ENCODE results near the gene SPRR4. TPM values are rescaled to one million over a fixed set of nuclear protein-coding genes. Genes with fewer than 3 reads are reported as not detected.

The SPRR4 gene
- total RNA-seq, 1 experiment from 2014 or later, result not detected

DNA sequence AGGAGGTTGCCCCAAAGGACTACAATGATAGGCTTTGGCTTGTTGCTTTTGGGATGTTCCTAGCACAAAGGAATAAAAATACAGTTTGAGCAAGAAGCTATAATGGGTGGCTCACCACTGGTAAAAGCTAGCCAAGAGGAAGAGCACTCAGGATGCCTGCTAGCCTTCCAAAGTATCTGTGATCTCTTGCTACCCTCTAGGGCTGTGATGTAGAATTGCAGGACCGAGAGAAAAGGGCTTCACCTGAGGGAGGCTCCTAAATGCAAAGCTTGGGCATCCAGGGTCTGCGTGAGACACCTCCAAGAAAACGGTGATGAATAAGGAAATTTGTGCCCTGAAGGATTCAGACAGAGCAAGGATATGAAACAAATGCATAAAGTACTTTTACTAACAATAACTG, 44.4 kb upstream of the SPRR4 start:
- no peaks in the 10 kb centered on the region for H3K9me3 ChIP-seq (ENCODE audit: control insufficient read depth, insufficient read depth, low read depth, low read length)
- no peaks in the 10 kb centered on the region for H3K4me1 ChIP-seq (ENCODE audit: control insufficient read depth, insufficient read depth, low read length)
- BruUV-seq (replicated peaks), result no TSS peak
- no peaks in the 10 kb centered on the region for H3K36me3 ChIP-seq (ENCODE audit: control insufficient read depth, insufficient read depth, low read length)
- in situ Hi-C loops (cut with HindIII; ENCODE audit: low pct_unique_long_range_greater_than_20kb, low sequenced_read_pairs) (no loop called here), intact Hi-C loops (cut with micrococcal nuclease; ENCODE audit: unreplicated experiment) (no loop called here)
- ChIA-PET CTCF (no interaction called here), POLR2A (no interaction called here)
- ATAC-seq (no peak), DNase-seq (ENCODE audit: low read depth, low spot score) (peak; percentile 10)
- no peak overlapping the region for H3K4me3 ChIP-seq (ENCODE audit: low read depth in 2 of 2, low read length in 2 of 2)
- H3K27me3 ChIP-seq (ENCODE audit: control insufficient read depth, insufficient read depth, low read length), result no peaks in the 10 kb centered on the region
- TF ChIP-seq, protein P1, sequence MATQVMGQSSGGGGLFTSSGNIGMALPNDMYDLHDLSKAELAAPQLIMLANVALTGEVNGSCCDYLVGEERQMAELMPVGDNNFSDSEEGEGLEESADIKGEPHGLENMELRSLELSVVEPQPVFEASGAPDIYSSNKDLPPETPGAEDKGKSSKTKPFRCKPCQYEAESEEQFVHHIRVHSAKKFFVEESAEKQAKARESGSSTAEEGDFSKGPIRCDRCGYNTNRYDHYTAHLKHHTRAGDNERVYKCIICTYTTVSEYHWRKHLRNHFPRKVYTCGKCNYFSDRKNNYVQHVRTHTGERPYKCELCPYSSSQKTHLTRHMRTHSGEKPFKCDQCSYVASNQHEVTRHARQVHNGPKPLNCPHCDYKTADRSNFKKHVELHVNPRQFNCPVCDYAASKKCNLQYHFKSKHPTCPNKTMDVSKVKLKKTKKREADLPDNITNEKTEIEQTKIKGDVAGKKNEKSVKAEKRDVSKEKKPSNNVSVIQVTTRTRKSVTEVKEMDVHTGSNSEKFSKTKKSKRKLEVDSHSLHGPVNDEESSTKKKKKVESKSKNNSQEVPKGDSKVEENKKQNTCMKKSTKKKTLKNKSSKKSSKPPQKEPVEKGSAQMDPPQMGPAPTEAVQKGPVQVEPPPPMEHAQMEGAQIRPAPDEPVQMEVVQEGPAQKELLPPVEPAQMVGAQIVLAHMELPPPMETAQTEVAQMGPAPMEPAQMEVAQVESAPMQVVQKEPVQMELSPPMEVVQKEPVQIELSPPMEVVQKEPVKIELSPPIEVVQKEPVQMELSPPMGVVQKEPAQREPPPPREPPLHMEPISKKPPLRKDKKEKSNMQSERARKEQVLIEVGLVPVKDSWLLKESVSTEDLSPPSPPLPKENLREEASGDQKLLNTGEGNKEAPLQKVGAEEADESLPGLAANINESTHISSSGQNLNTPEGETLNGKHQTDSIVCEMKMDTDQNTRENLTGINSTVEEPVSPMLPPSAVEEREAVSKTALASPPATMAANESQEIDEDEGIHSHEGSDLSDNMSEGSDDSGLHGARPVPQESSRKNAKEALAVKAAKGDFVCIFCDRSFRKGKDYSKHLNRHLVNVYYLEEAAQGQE (IDR thresholded peaks at IDR 0.05; ENCODE audit: insufficient read depth in 1 of 2, low read depth in 2 of 2, low read length in 1 of 2), result no peak
- TF ChIP-seq, protein P2, sequence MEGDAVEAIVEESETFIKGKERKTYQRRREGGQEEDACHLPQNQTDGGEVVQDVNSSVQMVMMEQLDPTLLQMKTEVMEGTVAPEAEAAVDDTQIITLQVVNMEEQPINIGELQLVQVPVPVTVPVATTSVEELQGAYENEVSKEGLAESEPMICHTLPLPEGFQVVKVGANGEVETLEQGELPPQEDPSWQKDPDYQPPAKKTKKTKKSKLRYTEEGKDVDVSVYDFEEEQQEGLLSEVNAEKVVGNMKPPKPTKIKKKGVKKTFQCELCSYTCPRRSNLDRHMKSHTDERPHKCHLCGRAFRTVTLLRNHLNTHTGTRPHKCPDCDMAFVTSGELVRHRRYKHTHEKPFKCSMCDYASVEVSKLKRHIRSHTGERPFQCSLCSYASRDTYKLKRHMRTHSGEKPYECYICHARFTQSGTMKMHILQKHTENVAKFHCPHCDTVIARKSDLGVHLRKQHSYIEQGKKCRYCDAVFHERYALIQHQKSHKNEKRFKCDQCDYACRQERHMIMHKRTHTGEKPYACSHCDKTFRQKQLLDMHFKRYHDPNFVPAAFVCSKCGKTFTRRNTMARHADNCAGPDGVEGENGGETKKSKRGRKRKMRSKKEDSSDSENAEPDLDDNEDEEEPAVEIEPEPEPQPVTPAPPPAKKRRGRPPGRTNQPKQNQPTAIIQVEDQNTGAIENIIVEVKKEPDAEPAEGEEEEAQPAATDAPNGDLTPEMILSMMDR (IDR thresholded peaks at IDR 0.05), result peak; percentile 42
- no peak for TF ChIP-seq POLR2AphosphoS5 (IDR thresholded peaks at IDR 0.05; ENCODE audit: low read depth, low read length)
- no peak for TF ChIP-seq SIN3A (IDR thresholded peaks at IDR 0.05; ENCODE audit: borderline replicate concordance, insufficient read depth, low read depth, low read length)
- H3K27ac ChIP-seq (ENCODE audit: low read length), result no peak overlapping the region

DNA sequence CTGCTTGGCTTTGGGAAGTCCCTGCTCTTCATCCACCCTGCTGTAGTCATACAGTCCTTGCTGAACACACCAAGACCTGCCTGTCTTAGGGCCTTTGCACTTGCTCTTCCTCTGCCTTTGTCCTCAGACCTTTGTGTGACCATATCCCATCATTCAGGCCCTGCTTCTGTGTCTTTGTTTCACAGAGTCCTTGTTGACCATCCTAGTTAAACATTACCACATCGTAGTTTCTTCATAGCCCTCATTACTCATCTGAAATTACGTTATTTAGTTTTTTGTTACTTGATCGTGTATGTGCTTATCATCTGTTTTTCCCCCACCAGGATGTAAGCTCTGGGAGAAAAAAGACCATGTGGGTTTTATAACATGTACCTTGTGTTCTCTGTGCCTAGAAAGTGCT, 41.8 kb upstream of the SPRR4 start:
- ChIA-PET CTCF (interaction anchor here (0.6 kb wide), 1 partner anchor 1204 kb away, joined by 3 read pairs; no protein-coding TSS in a partner anchor), POLR2A (no interaction called here)
- ATAC-seq, result no peak
- BruUV-seq (replicated peaks), result no TSS peak
- Histone ChIP-seq H3K4me3 (ENCODE audit: low read depth in 2 of 2, low read length in 2 of 2) (no peak overlapping the region), H3K4me1 (ENCODE audit: control insufficient read depth, insufficient read depth, low read length) (no peaks in the 10 kb centered on the region), H3K9me3 (ENCODE audit: control insufficient read depth, insufficient read depth, low read depth, low read length) (no peaks in the 10 kb centered on the region), H3K27me3 (ENCODE audit: control insufficient read depth, insufficient read depth, low read length) (no peaks in the 10 kb centered on the region), H3K27ac (ENCODE audit: low read length) (no peak overlapping the region), H3K36me3 (ENCODE audit: control insufficient read depth, insufficient read depth, low read length) (no peaks in the 10 kb centered on the region)
- in situ Hi-C loops (cut with HindIII; ENCODE audit: low pct_unique_long_range_greater_than_20kb, low sequenced_read_pairs) (no loop called here), intact Hi-C loops (cut with micrococcal nuclease; ENCODE audit: unreplicated experiment) (no loop called here)
- no peak for TF ChIP-seq SIN3A (IDR thresholded peaks at IDR 0.05; ENCODE audit: borderline replicate concordance, insufficient read depth, low read depth, low read length)
- no peak for DNase-seq (ENCODE audit: low read depth, low spot score)

DNA sequence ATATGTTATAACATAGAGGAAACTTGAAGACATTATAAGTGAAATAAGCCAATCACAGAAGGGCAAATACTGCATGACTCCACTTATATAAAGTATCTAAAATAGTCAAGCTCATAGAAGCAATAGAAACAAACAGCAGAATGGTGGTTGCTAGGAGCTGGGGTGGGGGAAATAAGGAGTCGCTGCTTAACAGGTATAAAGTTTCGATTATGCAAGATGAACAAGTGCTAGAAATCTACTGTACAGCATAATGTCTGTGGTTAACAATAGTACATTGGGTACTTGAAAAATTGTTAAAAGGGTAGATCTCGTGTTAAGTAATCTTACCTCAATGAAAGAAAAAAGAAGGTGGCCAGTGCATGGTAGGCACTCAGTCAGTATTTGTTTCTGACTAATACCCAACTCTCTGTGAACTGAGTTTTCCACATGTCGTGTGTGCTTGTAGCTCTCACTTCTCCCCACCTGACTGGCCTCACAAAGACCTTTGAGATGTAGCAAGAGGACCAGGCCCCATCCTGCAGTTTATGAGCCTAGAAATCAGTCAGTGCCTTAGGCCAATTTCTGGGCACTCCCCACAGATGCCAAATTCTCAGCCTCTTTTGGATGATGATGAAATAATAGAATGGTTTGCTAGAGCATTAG, 38.2 kb upstream of the SPRR4 start:
- CTCF ChIA-PET, result no interaction called here

More for the DNA sequence above, 38.2 kb upstream of the SPRR4 start:
- in situ Hi-C loops (cut with HindIII; ENCODE audit: low pct_unique_long_range_greater_than_20kb, low sequenced_read_pairs) (no loop called here), intact Hi-C loops (cut with micrococcal nuclease; ENCODE audit: unreplicated experiment) (no loop called here)
- H3K4me3 ChIP-seq (ENCODE audit: low read depth in 2 of 2, low read length in 2 of 2), result no peak overlapping the region
- POLR2A ChIA-PET, result no interaction called here
- H3K27ac ChIP-seq (ENCODE audit: low read length), result no peak overlapping the region
- H3K36me3 ChIP-seq (ENCODE audit: control insufficient read depth, insufficient read depth, low read length), result no peaks in the 10 kb centered on the region
- no peaks in the 10 kb centered on the region for H3K27me3 ChIP-seq (ENCODE audit: control insufficient read depth, insufficient read depth, low read length)
- no peak for ATAC-seq
- DNase-seq (ENCODE audit: low read depth, low spot score), result no peak
- no peaks in the 10 kb centered on the region for H3K4me1 ChIP-seq (ENCODE audit: control insufficient read depth, insufficient read depth, low read length)
- no TSS peak for BruUV-seq (replicated peaks)
- TF ChIP-seq POLR2AphosphoS5 (IDR thresholded peaks at IDR 0.05; ENCODE audit: low read depth, low read length) (no peak), SIN3A (IDR thresholded peaks at IDR 0.05; ENCODE audit: borderline replicate concordance, insufficient read depth, low read depth, low read length) (no peak), TCF7L2 (IDR thresholded peaks at IDR 0.05; ENCODE audit: low read depth, low read length) (no peak)
- TF ChIP-seq, protein P2 (IDR thresholded peaks at IDR 0.05), result no peak
- TF ChIP-seq, protein P1 (IDR thresholded peaks at IDR 0.05; ENCODE audit: insufficient read depth in 1 of 2, low read depth in 2 of 2, low read length in 1 of 2), result no peak
- no peaks in the 10 kb centered on the region for H3K9me3 ChIP-seq (ENCODE audit: control insufficient read depth, insufficient read depth, low read depth, low read length)
